Measurements from ENCODE around the gene COCH. TPM values are rescaled to one million over a fixed set of nuclear protein-coding genes. Genes with fewer than 3 reads are reported as not detected.

Gene COCH
- 4.0 TPM for polyA plus RNA-seq (2013, experiment 1 of 2)
- polyA plus RNA-seq (2013, experiment 2 of 2): 5.4 TPM

DNA sequence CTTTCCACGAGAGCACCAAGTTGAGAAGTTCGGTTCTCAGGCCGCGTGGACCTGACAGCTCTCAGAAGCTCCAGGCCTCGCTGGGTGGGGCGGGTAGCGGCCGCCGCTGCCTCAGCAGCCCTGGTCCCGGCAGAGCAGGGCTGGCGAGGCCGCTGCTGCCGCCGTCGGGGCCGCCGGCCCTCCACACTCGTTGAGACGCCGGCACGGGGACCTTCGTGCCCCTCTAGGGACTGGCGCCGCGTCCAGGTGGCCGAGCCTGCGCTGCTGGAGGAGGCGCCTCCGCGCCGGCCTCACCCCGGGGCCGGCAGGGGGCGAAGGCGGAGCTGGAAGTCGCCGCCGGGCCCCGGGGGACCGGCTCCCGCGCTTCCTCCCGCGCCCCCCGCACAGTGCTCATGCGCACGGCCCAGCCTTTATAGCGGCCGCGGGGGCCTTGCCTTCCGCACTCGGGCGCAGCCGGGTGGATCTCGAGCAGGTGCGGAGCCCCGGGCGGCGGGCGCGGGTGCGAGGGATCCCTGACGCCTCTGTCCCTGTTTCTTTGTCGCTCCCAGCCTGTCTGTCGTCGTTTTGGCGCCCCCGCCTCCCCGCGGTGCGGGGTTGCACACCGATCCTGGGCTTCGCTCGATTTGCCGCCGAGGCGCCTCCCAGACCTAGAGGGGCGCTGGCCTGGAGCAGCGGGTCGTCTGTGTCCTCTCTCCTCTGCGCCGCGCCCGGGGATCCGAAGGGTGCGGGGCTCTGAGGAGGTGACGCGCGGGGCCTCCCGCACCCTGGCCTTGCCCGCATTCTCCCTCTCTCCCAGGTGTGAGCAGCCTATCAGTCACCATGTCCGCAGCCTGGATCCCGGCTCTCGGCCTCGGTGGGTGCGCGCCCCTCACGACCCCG is at the start of gene COCH:
COCH (plus strand) TSS at position 440 of the 879 bp plus-strand sequence; CDS start at position 820, 380 bp downstream.
- 4% methylated on average over 73 to 84 of the region's 99 CpGs for WGBS, 2 experiments (ENCODE audit: insufficient coverage in 2 of 2)
- Histone ChIP-seq H3K27ac (ENCODE audit: low read depth, low read length, severe bottlenecking) (no peak within 1 kb of the TSS), H3K36me3 (ENCODE audit: control insufficient read depth, insufficient read depth, low read length) (no peaks in the 10 kb centered on the region), H3K4me1 (ENCODE audit: control insufficient read depth, insufficient read depth, low read length, poor library complexity, severe bottlenecking) (no peaks in the 10 kb centered on the region), H3K4me3 (ENCODE audit: extremely low read depth, insufficient read depth, low read length, poor library complexity, severe bottlenecking) (peak within 1 kb of the TSS; percentile 53), H3K9me3 (ENCODE audit: control insufficient read depth, low read length) (no peaks in the 10 kb centered on the region)

DNA sequence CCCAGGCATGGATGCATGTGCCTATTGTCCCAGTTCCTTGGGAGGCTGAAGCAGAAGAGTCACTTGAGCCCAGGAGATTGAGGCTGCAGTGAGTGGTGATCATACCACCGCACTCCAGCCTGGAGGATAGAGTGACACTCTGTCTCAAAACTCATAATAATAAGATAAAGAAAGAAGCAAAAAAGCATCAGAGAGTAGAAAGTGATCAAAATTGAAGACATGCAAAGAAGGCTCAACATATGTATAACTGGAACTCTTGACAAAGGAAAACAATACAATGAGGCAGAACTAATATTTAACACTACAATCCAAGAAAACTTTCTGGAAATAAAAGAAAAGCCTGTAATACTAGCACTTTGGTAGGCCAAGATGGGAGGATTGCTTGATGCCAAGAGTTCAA is 48.3 kb upstream of the COCH start:
- no CpG with 5 or more reads among the region's 1 CpG for WGBS, 2 experiments (ENCODE audit: insufficient coverage in 2 of 2)

GRCh38 chr14:30829853-30830252 is 44.5 kb upstream of the COCH start:
- no peaks in the 10 kb centered on the region for H3K4me1 ChIP-seq (ENCODE audit: control insufficient read depth, insufficient read depth, low read length, poor library complexity, severe bottlenecking)

More for the DNA sequence above, 48.3 kb upstream of the COCH start:
- Histone ChIP-seq H3K4me1 (ENCODE audit: control insufficient read depth, insufficient read depth, low read length, poor library complexity, severe bottlenecking) (no peaks in the 10 kb centered on the region), H3K27ac (ENCODE audit: low read depth, low read length, severe bottlenecking) (no peak overlapping the region), H3K36me3 (ENCODE audit: control insufficient read depth, insufficient read depth, low read length) (no peaks in the 10 kb centered on the region), H3K4me3 (ENCODE audit: extremely low read depth, insufficient read depth, low read length, poor library complexity, severe bottlenecking) (no peak overlapping the region), H3K9me3 (ENCODE audit: control insufficient read depth, low read length) (peaks cover 6% of the 10 kb centered on the region)

GRCh38 chr14:30834353-30834752 is 40.0 kb upstream of the COCH start:
- Histone ChIP-seq H3K27ac (ENCODE audit: low read depth, low read length, severe bottlenecking) (no peak overlapping the region), H3K4me3 (ENCODE audit: extremely low read depth, insufficient read depth, low read length, poor library complexity, severe bottlenecking) (no peak overlapping the region), H3K9me3 (ENCODE audit: control insufficient read depth, low read length) (peaks cover 8% of the 10 kb centered on the region), H3K36me3 (ENCODE audit: control insufficient read depth, insufficient read depth, low read length) (no peaks in the 10 kb centered on the region), H3K4me1 (ENCODE audit: control insufficient read depth, insufficient read depth, low read length, poor library complexity, severe bottlenecking) (no peaks in the 10 kb centered on the region)

More at GRCh38 chr14:30829853-30830252, 44.5 kb upstream of the COCH start:
- Histone ChIP-seq H3K36me3 (ENCODE audit: control insufficient read depth, insufficient read depth, low read length) (no peaks in the 10 kb centered on the region), H3K27ac (ENCODE audit: low read depth, low read length, severe bottlenecking) (no peak overlapping the region), H3K4me3 (ENCODE audit: extremely low read depth, insufficient read depth, low read length, poor library complexity, severe bottlenecking) (no peak overlapping the region), H3K9me3 (ENCODE audit: control insufficient read depth, low read length) (peaks cover 14% of the 10 kb centered on the region)
- 88 to 100% methylated on average over 1 to 2 of the region's 4 CpGs for WGBS, 2 experiments (ENCODE audit: insufficient coverage in 2 of 2)

DNA sequence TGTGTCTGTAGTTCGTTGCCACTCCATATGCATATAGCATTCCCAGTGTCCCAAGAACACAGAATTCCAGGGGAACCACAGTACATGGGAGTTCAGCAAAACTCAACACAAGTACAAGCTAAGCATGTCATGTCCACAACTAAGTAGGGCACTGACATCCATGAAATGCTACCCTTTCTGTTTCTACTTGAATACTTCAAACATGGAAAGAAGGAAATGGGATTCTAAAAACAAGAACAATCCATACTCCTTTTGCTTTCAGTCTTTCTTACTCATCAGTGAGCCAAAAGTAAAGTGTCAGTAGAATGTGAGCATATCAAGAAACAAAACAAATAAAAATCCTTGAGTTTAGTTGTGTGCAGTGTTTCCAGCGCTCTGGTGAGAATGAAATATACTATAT is 36.0 kb upstream of the COCH start:
- WGBS, 2 experiments (ENCODE audit: insufficient coverage in 2 of 2): 33 to 100% methylated on average over 1 of the region's 2 CpGs
- H3K27ac ChIP-seq (ENCODE audit: low read depth, low read length, severe bottlenecking): no peak overlapping the region
- H3K9me3 ChIP-seq (ENCODE audit: control insufficient read depth, low read length): peaks cover 8% of the 10 kb centered on the region
- H3K36me3 ChIP-seq (ENCODE audit: control insufficient read depth, insufficient read depth, low read length): no peaks in the 10 kb centered on the region
- H3K4me1 ChIP-seq (ENCODE audit: control insufficient read depth, insufficient read depth, low read length, poor library complexity, severe bottlenecking): no peaks in the 10 kb centered on the region
- H3K4me3 ChIP-seq (ENCODE audit: extremely low read depth, insufficient read depth, low read length, poor library complexity, severe bottlenecking): no peak overlapping the region

GRCh38 chr14:30840086-30840779 is 34.1 kb upstream of the COCH start:
- H3K36me3 ChIP-seq (ENCODE audit: control insufficient read depth, insufficient read depth, low read length): no peaks in the 10 kb centered on the region
- H3K9me3 ChIP-seq (ENCODE audit: control insufficient read depth, low read length): no peaks in the 10 kb centered on the region
- no peak overlapping the region for H3K27ac ChIP-seq (ENCODE audit: low read depth, low read length, severe bottlenecking)
- H3K4me3 ChIP-seq (ENCODE audit: extremely low read depth, insufficient read depth, low read length, poor library complexity, severe bottlenecking): no peak overlapping the region
- 95 to 98% methylated on average over 7 to 8 of the region's 10 CpGs for WGBS, 2 experiments (ENCODE audit: insufficient coverage in 2 of 2)
- H3K4me1 ChIP-seq (ENCODE audit: control insufficient read depth, insufficient read depth, low read length, poor library complexity, severe bottlenecking): no peaks in the 10 kb centered on the region

- Histone ChIP-seq H3K4me1 (ENCODE audit: control insufficient read depth, insufficient read depth, low read length, poor library complexity, severe bottlenecking) (no peaks in the 10 kb centered on the region), H3K4me3 (ENCODE audit: extremely low read depth, insufficient read depth, low read length, poor library complexity, severe bottlenecking) (no peak overlapping the region), H3K9me3 (ENCODE audit: control insufficient read depth, low read length) (no peaks in the 10 kb centered on the region), H3K27ac (ENCODE audit: low read depth, low read length, severe bottlenecking) (no peak overlapping the region), H3K36me3 (ENCODE audit: control insufficient read depth, insufficient read depth, low read length) (no peaks in the 10 kb centered on the region)
Observed at GRCh38 chr14:30842431-30842830, 31.9 kb upstream of the COCH start.

- WGBS, 2 experiments (ENCODE audit: insufficient coverage in 2 of 2): 50 to 100% methylated on average over 1 of the region's 4 CpGs
- Histone ChIP-seq H3K27ac (ENCODE audit: low read depth, low read length, severe bottlenecking) (no peak overlapping the region), H3K4me3 (ENCODE audit: extremely low read depth, insufficient read depth, low read length, poor library complexity, severe bottlenecking) (no peak overlapping the region), H3K9me3 (ENCODE audit: control insufficient read depth, low read length) (no peaks in the 10 kb centered on the region), H3K4me1 (ENCODE audit: control insufficient read depth, insufficient read depth, low read length, poor library complexity, severe bottlenecking) (no peaks in the 10 kb centered on the region), H3K36me3 (ENCODE audit: control insufficient read depth, insufficient read depth, low read length) (no peaks in the 10 kb centered on the region)
Observed at GRCh38 chr14:30848449-30849240, 25.7 kb upstream of the COCH start.

DNA sequence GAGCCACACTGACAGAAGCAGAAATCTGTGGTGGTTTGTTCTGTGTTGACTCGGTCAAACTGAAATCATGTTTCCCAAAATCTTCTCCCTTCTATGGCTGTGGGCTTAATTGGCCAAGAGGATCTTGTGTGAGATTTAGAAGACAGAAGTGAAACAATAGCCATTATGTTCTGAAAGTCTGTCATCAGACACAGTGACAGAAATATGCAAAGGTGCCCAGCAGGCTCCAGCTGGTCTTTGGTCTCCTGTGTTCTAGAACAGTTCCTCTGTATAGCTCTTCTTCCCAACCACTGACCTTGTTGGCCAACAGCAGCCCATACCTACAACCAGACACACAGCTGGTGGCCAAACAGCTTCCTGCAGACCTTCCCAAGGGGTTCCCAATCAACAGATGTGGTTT is 25.0 kb upstream of the COCH start:
- WGBS, 2 experiments (ENCODE audit: insufficient coverage in 2 of 2): no CpG with 5 or more reads among the region's 1 CpG
- H3K4me1 ChIP-seq (ENCODE audit: control insufficient read depth, insufficient read depth, low read length, poor library complexity, severe bottlenecking): no peaks in the 10 kb centered on the region

GRCh38 chr14:30849983-30850382 is 24.4 kb upstream of the COCH start:
- Histone ChIP-seq H3K4me1 (ENCODE audit: control insufficient read depth, insufficient read depth, low read length, poor library complexity, severe bottlenecking) (no peaks in the 10 kb centered on the region), H3K4me3 (ENCODE audit: extremely low read depth, insufficient read depth, low read length, poor library complexity, severe bottlenecking) (no peak overlapping the region), H3K27ac (ENCODE audit: low read depth, low read length, severe bottlenecking) (no peak overlapping the region), H3K36me3 (ENCODE audit: control insufficient read depth, insufficient read depth, low read length) (no peaks in the 10 kb centered on the region), H3K9me3 (ENCODE audit: control insufficient read depth, low read length) (no peaks in the 10 kb centered on the region)
- 67 to 100% methylated on average over 1 of the region's 1 CpG for WGBS, 2 experiments (ENCODE audit: insufficient coverage in 2 of 2)

More for the DNA sequence above, 25.0 kb upstream of the COCH start:
- Histone ChIP-seq H3K36me3 (ENCODE audit: control insufficient read depth, insufficient read depth, low read length) (no peaks in the 10 kb centered on the region), H3K27ac (ENCODE audit: low read depth, low read length, severe bottlenecking) (no peak overlapping the region), H3K9me3 (ENCODE audit: control insufficient read depth, low read length) (no peaks in the 10 kb centered on the region), H3K4me3 (ENCODE audit: extremely low read depth, insufficient read depth, low read length, poor library complexity, severe bottlenecking) (no peak overlapping the region)

Measured in mesodermal cell (in vitro differentiated cells).